Measurements from ENCODE around the gene SORCS2.

SORCS2 gene

GRCh38 chr4:7736436-7737267 lies 544.3 kb downstream of the SORCS2 start:
- TF ChIP-seq POLR2AphosphoS5 (IDR thresholded peaks at IDR 0.05; ENCODE audit: low read depth, low read length) (no peak), REST (IDR thresholded peaks at IDR 0.05; ENCODE audit: insufficient read depth in 1 of 2, low read depth in 2 of 2, low read length in 2 of 2) (peak; percentile 76 to 87), FOXP2 (optimal IDR thresholded peaks at IDR 0.05; ENCODE audit: borderline replicate concordance, extremely low read depth, extremely low read length, insufficient read depth) (no peak)

GRCh38 chr4:7737268-7737645 lies 544.9 kb downstream of the SORCS2 start:
- TF ChIP-seq POLR2AphosphoS5 (IDR thresholded peaks at IDR 0.05; ENCODE audit: low read depth, low read length) (no peak), REST (IDR thresholded peaks at IDR 0.05; ENCODE audit: insufficient read depth in 1 of 2, low read depth in 2 of 2, low read length in 2 of 2) (no peak), TAF1 (IDR thresholded peaks at IDR 0.05; ENCODE audit: borderline replicate concordance, insufficient read depth, low read length) (no peak), SIN3A (IDR thresholded peaks at IDR 0.05; ENCODE audit: borderline replicate concordance, insufficient read depth, low read length) (no peak), FOXP2 (optimal IDR thresholded peaks at IDR 0.05; ENCODE audit: borderline replicate concordance, extremely low read depth, extremely low read length, insufficient read depth) (no peak)

GRCh38 chr4:7737752-7738457 lies 545.6 kb downstream of the SORCS2 start:
- TF ChIP-seq POLR2AphosphoS5 (IDR thresholded peaks at IDR 0.05; ENCODE audit: low read depth, low read length) = no peak
- TF ChIP-seq FOXP2 (optimal IDR thresholded peaks at IDR 0.05; ENCODE audit: borderline replicate concordance, extremely low read depth, extremely low read length, insufficient read depth) = no peak
- TF ChIP-seq TAF1 (IDR thresholded peaks at IDR 0.05; ENCODE audit: borderline replicate concordance, insufficient read depth, low read length) = no peak
- TF ChIP-seq REST (IDR thresholded peaks at IDR 0.05; ENCODE audit: insufficient read depth in 1 of 2, low read depth in 2 of 2, low read length in 2 of 2) = no peak
- no peak for TF ChIP-seq SIN3A (IDR thresholded peaks at IDR 0.05; ENCODE audit: borderline replicate concordance, insufficient read depth, low read length)

- TF ChIP-seq POLR2AphosphoS5 (IDR thresholded peaks at IDR 0.05; ENCODE audit: low read depth, low read length) = no peak
- no peak for TF ChIP-seq SIN3A (IDR thresholded peaks at IDR 0.05; ENCODE audit: borderline replicate concordance, insufficient read depth, low read length)
- no peak for TF ChIP-seq REST (IDR thresholded peaks at IDR 0.05; ENCODE audit: insufficient read depth in 1 of 2, low read depth in 2 of 2, low read length in 2 of 2)
- TF ChIP-seq FOXP2 (optimal IDR thresholded peaks at IDR 0.05; ENCODE audit: borderline replicate concordance, extremely low read depth, extremely low read length, insufficient read depth) = no peak
- TF ChIP-seq TAF1 (IDR thresholded peaks at IDR 0.05; ENCODE audit: borderline replicate concordance, insufficient read depth, low read length) = no peak
Measured at GRCh38 chr4:7738458-7739076, 546.2 kb downstream of the SORCS2 start.

Measured in PFSK-1 (cell line).